Medulla oblongata (tissue), 1 donor: ENCODE measurements around the gene FGF7.
"Not testable (repeated sequence)": the region's sequence is repeated elsewhere in the genome, so short reads cannot be mapped to it uniquely, and the experiment has no call there.

Experiments
- DNase-seq: peaks from one replicate; pipeline ENCODE4 v3.0.0-alpha.2; 2015; ENCODE audit errors: extremely low spot score

FGF7 gene

DNA sequence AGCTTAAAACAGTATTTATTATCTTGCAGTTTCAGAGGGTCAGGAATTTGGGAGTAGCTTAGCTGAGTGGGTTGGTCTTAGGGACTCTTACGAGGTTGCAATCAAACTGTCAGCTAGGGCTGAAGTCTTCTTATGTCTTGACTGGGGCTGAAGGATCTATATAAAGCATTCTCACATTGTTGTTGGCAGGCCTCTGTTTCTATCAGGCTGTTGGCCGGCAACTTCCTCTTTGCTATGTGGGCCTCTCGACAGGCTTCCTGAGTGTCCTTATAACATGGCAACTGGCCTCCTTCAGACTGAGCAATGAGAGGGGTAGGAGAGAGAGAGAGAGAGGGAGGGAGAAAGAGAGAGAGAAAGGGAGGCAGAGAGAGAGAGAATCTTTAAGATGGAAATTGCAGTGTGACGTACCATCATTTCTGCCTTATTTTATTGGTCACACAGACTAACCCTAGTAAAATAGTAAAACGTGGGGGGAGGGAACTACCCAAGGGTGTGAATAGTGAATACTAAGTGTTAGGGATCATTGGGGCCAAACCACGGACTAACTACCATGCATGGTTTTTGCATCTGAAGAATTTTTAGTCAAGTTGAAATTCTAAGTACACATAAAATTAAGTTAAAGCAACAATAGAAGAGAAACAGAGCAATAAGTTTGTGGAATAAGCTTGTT is 16.1 kb downstream of the FGF7 start:
- peak; percentile 59 for DNase-seq

DNA sequence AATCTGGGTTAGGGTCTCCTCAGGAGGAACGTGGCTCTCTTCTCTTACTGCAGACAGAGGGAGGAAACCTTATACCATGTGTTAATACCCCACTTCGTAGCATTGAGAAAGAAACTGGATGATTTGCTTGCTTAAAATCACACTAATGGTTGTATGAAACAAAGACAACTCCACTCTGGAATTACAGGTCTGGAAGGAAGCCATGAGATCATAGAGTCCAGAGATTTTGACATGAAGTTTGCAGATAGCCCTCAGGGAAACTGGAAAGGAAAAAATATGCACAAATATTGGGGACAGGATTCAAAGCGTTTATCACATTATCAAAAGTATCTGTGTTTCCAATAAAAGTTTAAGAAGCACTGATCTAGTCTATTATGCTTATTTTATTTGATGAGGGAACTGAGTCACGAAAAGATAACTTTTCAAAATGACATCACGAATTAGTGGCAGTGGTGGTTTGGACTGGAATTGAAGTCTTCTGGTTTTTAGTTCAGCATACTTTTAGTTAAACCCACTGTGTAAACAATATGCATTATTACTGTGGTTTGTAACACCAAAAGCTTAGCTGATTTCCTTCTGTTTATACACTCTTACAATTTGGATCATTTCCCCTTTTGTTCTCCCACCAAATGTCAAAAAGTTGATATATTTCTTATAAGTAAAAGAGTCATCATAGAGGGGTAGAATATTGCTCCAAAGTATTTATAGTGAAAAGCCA is 16.8 kb downstream of the FGF7 start:
- DNase-seq = no peak

DNA sequence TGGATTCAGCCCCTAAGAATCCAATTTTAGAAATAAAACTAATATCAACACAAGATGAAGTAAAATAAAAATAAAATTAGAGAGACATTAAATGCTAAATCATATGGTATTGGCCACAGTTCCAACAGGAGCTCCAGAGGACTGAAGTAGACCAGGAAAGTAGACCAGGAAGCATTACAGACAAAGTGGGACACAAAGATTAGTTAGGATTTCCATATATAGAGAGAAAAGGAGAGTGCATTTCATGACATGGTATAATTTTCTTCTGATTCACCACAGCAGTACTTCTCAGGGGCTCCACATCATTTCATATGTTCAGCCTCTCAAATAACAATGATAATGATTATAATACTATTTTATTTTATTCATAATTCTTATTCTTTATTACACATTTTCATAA is 18.3 kb downstream of the FGF7 start:
- DNase-seq = no peak

DNA sequence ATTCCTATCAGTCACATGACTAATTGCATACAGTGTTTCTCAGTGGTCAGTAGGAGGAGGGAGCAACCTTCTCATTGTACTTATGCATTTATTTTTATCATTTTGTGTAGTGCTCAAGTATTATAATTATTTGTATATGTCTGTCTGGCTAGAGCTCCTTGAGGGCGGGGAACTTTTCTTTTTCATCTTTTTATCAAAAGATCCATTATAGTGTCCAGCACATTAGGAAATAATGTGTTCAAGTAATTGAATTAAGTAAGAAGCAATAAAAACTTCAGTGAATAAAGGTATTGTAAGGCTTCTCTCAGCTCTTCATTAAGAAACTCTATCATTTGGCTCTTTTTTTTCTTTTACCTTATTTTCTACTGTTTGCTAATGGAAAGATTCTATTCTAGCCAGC is 18.8 kb downstream of the FGF7 start:
- no peak for DNase-seq

DNA sequence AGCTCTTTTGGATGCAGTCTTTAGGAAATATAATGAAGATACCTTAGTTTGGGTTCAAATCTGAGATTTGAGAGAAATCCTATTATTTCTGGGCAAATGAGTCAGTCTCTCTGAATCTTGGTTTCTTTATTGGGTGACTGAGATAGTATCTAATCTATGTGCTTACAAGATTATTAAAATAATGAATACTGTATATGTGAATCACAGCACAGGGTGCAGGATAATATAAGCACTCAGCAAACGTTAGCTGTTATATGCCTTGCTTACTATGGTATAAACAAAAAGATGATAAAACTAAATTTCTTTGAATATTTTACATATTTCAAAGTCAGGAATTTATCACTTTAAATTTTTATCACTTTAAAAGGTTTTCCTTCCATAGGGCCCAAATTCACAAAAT is 29.6 kb downstream of the FGF7 start:
- DNase-seq = no peak

DNA sequence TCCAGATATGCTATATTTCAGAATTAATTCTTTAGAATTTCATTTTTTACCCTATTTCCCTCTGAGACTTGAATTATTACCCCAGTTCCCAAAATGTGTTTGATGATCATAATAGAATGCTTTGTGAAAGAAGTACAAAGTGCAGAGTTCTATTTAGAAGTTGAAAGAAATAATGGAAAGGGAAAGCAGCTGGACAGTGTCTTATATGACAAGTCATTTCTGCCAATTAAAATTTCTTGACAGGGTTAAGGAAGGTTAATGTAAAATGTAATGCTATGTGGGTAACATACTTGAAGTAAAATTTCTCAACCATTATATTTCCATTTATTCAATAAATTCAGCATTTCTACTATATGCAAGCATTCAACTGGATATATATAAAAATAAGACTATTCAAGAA is 33.1 kb downstream of the FGF7 start:
- no peak for DNase-seq

DNA sequence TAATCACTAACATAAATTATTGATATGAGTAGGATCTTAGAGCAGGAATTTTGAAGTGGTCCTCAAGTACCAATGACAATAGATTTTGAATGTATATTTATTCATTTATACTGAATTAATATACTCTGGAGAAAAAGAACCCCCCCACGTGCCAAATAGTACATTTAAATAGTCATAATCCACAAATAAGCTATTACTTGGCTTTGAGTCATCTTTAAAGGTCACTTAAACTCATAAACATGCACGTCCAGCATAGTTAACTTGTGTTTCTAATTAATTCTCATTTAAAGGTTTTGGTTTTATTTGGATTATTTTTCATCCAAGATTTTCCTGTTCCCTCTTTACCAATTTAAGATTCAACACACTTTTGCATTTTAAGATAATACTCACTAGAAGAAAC is 35.1 kb downstream of the FGF7 start:
- no peak for DNase-seq

DNA sequence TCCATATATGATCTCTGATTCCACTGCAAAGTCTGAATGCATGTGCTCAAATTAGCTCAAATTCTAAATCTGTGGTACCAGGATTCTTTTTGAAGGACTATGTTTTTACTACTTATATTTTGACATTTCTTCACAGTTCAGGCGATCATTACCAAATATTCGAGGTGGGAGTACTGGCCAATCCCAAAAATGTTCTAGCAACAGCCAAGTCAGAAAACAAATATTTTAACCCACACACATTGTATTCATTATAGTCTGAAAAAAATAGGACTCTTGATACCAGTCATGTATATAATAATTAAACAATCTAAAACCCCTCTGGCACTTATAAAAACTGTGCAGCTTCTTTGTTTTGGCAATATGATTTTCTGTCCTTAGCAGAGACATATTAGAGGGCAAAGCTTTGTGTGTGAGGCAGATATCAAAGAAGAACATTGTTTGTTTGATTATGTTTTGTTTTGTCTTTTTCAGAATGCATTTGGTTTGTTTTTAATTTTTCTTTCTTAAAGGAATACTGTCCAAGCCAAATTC is 37.4 kb downstream of the FGF7 start:
- DNase-seq = no peak

DNA sequence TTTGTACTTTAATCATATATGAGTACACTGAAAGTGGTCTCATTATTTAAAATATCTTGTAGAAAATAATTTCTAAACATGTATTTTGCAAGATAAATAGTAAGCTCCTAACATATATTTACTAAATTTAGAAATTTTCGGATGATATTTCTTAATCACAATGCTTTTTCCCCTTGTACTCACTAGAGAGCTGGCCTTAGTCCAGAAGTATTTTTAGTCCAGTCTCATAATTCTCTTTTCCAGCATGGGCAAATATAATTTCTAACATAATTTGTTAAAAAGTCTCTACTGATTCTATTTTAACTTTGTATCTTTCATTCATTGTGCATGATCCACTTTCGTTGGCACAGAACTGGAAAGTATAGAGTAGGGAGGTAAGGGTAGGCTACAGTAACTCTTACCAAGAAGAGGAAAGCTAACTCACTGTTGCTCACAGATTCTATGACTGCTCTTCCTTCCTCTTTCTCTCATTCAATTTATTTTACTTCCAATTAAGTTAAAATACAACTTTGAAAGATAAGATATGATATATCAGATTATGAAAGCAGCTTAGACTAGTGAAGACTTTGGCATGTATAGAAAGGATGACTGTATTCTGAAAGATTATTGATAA is 39.3 kb downstream of the FGF7 start:
- DNase-seq = no peak

DNA sequence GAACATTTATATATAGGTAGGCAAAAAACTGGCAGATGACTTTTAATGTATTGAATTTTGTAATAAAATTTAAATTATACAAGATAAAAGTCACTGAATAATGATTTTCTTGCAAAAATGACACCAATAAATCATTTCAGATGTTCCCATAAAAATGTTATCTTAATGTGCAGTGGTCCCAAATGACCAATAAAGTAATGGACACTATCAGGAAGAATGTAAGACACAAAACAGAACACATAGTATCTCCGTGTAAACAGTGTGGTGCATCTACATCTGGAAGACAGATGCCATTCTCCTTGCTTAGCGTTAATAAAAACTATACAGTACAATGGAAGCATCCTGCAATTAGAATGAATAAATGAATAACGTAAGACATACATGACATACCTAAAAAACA is 41.5 kb downstream of the FGF7 start:
- no peak for DNase-seq

DNA sequence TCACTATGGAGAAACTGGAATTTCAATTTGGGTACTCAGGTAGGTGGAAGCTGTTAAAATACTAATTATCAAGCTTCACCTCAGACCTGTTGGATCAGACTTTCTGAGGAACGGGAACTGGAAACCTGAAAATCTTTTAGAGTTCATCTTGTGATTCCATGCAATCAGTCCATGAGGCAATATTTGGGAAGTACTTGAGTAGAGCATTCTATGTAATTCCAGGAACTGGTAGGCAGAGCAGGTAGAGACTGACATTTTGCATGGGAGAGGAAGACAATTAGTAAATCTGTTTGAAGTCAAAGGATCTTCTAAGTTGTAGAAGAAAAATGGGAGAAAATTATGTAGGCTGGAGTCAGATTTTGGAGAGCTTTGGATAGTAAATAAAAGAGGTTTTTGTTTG is 43.1 kb downstream of the FGF7 start:
- no peak for DNase-seq

DNA sequence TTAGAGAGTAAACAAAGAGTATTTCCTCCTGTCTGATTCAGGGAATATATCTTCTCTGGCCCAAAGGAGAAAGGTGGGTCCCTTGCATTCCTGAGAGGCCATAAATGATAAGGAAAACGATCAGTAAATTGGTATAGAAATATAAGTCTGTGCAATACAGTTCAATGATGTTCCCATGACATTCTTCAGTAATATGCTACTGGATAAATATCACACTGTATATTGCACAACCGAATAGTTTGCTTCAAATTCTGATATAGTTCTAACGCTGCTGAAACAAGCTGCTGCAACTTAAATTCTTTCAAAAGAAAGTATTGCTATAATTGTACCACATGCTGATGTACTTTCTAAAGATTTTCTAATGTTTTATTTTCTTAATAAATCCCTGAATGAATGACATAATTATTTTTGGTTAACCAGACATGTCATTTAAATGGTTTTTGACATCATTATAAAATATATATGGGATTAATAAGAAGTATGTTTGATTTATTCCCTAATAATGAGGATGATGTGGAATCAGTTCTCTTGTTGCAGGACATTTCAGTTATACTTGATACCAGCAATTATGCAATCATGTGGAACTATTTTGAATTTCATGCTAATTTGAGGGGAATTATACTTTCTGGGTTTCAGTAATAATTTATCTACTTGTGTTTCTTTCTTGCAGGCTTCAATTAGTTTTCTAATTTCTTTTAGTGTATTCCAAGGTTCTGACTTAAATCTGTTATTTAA is 44.9 kb downstream of the FGF7 start:
- no peak for DNase-seq

DNA sequence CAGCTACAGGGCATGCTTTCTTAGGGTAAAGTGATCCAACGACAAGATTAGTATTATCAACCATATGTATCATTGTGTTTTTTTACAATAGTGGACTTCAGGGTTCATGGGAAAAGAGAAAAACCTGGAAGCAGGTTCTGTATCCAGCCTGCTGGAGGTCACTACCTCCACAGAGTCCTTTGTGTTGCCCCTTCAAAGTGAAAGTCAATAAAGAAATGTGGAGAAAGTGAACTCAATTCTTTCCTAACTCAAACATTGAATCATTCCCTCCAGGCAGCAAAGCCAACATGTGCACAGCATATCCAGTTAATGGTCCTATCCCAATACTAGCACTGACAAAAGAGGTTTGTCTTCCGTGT is 45.4 kb downstream of the FGF7 start:
- peak; percentile 11 for DNase-seq

DNA sequence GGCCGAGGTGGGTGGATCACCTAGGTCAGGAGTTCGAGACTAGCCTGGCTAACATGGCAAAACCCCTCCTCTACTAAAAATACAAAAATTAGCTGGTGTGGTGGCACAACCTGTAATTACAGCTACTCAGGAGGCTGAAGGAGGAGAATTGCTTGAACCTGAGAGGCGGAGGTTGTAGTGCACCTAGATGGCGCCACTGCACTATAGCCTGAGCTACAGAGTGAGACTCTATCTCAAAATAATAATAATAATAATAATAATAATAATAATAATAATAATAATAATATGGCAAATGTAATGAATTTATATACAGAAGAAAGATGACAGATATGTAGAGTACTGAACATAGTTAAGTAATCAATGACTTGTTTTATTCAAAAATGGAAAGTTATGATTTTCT is 48.2 kb downstream of the FGF7 start:
- DNase-seq = not testable (repeated sequence)

DNA sequence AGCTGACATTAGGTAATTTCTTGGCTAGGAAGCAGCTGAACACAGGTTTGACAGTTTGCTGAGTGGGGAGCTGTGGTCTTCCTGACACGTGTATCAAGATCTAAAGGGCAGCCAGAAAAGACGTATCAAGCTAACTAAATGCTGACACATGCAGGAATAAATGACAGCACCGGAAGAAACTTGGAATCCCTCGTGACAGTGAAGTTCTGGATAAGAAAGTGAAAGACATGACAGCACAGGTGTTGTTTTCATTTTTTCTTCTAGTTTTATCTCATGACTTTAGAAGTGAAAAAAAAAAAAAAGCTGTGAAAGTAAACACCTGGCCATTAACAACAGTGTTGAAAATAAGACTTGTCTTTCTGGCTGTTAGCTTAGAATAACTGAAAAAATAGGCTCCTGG is 48.7 kb downstream of the FGF7 start:
- no peak for DNase-seq

DNA sequence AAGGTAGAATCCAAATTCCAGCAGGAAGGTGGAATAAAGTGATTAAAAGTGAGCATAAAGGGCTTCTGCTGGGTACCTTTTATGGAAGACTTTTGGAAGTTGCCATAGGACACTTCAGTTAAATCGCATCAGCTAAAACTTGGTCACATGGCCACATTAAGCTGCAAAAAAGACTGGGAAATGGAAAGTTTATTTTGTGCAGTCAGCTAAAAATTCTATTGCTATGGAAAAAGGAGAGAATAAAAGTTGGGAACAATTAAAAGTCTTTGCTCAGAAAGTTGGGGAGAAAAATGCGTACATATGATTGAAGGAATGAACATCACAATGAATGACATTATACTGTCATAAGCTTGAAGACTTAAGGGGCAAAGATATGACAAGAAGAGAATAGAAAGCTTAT is 49.3 kb downstream of the FGF7 start:
- no peak for DNase-seq

DNA sequence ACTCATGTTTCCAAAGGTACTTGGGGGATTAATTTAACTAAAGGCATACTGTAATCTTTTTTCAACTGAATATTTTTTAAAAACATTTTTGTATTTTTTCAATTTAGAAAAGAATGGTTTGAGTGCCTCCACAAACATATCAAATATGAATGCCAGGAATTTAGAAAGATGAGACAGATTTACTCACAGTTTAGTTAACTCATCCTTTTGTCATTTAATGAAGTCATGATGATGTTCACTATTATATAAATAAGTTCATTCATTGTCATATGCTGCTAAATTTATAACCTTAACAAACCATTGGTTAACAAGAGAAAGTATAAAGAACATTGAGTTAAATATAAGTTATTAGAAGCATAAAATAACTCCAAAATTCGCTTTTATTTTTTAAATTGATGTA is 50.0 kb downstream of the FGF7 start:
- DNase-seq = no peak

DNA sequence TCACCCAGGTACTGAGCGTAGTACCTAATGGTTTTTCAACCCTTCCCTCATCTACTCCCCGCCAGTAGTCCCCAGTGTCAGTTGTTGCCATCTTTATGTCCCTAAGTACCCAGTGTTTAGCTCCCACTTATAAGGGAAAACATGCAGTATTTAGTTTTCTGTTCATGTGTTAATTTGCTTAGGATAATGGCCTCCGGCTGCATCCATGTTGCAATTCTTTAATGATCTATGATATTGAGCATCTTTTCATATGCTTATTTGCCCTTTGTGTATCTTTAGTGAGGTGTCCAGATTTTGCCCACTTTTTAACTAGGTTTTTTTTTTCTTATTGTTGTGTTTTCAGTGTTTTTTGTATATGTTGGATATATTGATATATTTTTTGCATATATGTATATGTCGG is 55.0 kb downstream of the FGF7 start:
- DNase-seq = not testable (repeated sequence)

DNA sequence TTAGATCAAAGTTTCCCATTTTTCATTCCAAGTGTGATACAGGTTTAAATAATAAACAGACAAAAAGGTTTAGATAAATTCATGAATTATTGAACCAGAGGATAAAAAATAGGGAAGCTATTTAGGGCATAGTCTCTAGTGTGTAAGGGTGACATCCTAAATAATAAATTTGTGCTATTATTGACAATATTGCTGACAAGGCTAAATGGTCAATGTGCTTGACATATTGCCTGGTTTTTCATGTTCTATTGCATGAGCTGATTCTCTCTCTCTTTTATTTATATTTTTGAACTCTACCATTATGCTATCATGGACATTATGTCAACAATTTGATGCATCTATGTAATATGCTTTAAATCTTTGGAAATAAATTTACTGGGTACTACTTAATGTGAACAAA is 55.9 kb downstream of the FGF7 start:
- DNase-seq = not testable (repeated sequence)

DNA sequence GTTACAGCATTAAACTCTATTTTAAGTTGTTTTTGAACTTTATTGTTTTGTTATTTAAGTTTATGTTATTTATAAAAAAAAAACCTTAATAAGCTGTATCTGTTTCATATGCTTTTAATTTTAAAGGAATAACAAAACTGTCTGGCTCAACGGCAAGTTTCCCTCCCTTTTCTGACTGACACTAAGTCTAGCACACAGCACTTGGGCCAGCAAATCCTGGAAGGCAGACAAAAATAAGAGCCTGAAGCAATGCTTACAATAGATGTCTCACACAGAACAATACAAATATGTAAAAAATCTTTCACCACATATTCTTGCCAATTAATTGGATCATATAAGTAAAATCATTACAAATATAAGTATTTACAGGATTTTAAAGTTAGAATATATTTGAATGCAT is 62.4 kb downstream of the FGF7 start:
- not testable (repeated sequence) for DNase-seq

DNA sequence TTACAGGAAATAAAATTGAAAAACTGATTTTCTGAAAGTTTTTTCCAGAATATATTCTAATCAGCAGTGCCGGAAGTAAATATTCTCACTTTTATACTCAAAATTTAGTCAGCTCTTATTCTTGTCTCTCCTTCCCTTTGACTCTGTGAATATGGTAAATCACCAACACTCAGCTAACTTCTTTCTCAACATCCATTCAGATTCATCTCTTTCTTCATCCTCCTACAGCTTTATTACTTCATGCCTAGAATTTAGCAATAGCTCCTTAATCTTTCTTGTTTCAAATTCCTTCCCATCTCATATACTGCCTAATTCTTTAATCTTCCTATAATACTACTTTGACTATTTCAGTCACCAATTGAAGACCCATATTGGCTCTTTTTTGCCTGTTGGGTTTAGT is 67.9 kb downstream of the FGF7 start:
- DNase-seq = no peak

DNA sequence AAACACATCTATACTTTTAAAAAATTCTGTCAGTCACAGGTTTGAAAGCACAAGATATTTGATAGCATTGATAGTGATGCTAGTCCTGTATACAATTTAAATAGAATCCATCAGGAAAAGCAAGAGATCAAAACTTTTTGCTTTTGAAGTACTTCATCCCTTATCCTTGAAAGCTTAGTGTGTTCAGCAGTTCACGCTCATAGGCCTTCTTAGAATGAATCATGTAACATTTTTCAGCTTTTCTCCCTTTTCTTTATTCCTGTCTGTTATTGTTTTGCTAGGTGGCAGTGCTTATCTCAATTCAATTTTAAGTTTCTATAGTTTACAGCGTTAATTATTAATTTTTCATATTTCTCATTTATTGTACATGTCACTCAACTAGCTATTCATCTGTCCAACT is 69.1 kb downstream of the FGF7 start:
- no peak for DNase-seq
